Aorta (tissue), 5 donors: Measurements from ENCODE around the gene SLC29A2. TPM values are rescaled to one million over a fixed set of nuclear protein-coding genes. Genes with fewer than 3 reads are reported as not detected.
"Not testable (repeated sequence)": the region's sequence is repeated elsewhere in the genome, so short reads cannot be mapped to it uniquely, and the experiment has no call there.

Experiments used
- ATAC-seq: fragments of 200-7000 bp; cut with Tn5 transposase; one replicate; pipeline ENCODE4 v1.9.1; 2022; ENCODE audit warnings: moderate library complexity; ENCODE audit not compliant: low FRiP score
- DNase-seq, 2 donors: peaks; one replicate each; pipeline ENCODE4 v3.0.0-alpha.2; 2020
- H3K27ac ChIP-seq, 2 donors: one replicate each; pipeline ENCODE4 v1.5.1; 2013; ENCODE audit warnings: low read length in 2 of 2, mild to moderate bottlenecking in 2 of 2, moderate library complexity in 2 of 2, control low read depth in 1 of 2, inconsistent platforms in 1 of 2, low read depth in 1 of 2
- H3K27me3 ChIP-seq, 2 donors: one replicate each; pipeline ENCODE4 v1.6.1; 2013; ENCODE audit warnings: control low read depth in 1 of 2, low read length in 1 of 2, mild to moderate bottlenecking in 1 of 2, moderate library complexity in 1 of 2; ENCODE audit not compliant: insufficient read depth in 2 of 2, control insufficient read depth in 1 of 2
- H3K36me3 ChIP-seq, 2 donors: one replicate each; pipeline ENCODE4 v1.6.1; 2013; ENCODE audit warnings: control low read depth in 1 of 2, low read length in 1 of 2, mild to moderate bottlenecking in 1 of 2; ENCODE audit not compliant: insufficient read depth in 2 of 2, control insufficient read depth in 1 of 2
- H3K4me1 ChIP-seq, 2 donors: one replicate each; pipeline ENCODE4 v1.6.1; 2013; ENCODE audit warnings: low read length in 2 of 2, control low read depth in 1 of 2, mild to moderate bottlenecking in 1 of 2, moderate library complexity in 1 of 2; ENCODE audit not compliant: insufficient read depth in 2 of 2, control insufficient read depth in 1 of 2
- H3K4me3 ChIP-seq, 2 donors: one replicate each; pipeline ENCODE4 v1.5.1; 2013; ENCODE audit warnings: low read length in 2 of 2, control low read depth in 1 of 2, mild to moderate bottlenecking in 1 of 2
- H3K9me3 ChIP-seq: one replicate; pipeline ENCODE4 v1.6.1; 2013; ENCODE audit warnings: mild to moderate bottlenecking, low read length; ENCODE audit not compliant: control insufficient read depth
- WGBS, 2 donors: extraction: QIAGEN DNeasy Blood & Tissue Kit; methylation state at CpG; one replicate each; pipeline ENCODE4 v1.1.7; 2013; 5-methylcytosine and 5-hydroxymethylcytosine counted together
- intact Hi-C, 2 donors: fragments of 100-400 bp; cut with DNase I; formaldehyde crosslinking; loops; one replicate each; pipeline versions ENCODE4 v1.14.2 to v1.15.0; 2022
- polyA plus RNA-seq, 2 donors: library from polyadenylated mRNA; stranded (reverse); fragments of 200-250 nt; gene quantifications; one replicate each; pipeline ENCODE4 v1.2.3, GENCODE V29; 2013
- total RNA-seq, 2 donors: library from RNA; stranded (reverse); fragmentation: NEBNext Ultra II Directional; extraction: Animal tissue kit (Norgen Biotek cat#: 25700); gene quantifications; one replicate each; pipeline ENCODE4 v1.2.1, GENCODE V29; 2021
- donor health status: healthy with polysubstance abuse.
- donor health status: Bipolar disorder and iron deficiency.
- donor health status: DM: no; HTN: no; CAD: no.
- donor health status: DM: no; HTN: no; CAD: no.
- donor health status: DM: yes; HTN: yes; CAD: no.

SLC29A2 gene
- total and polyA plus RNA-seq, 4 donors, result 0.38 to 3.9 (median 2.6) TPM

DNA sequence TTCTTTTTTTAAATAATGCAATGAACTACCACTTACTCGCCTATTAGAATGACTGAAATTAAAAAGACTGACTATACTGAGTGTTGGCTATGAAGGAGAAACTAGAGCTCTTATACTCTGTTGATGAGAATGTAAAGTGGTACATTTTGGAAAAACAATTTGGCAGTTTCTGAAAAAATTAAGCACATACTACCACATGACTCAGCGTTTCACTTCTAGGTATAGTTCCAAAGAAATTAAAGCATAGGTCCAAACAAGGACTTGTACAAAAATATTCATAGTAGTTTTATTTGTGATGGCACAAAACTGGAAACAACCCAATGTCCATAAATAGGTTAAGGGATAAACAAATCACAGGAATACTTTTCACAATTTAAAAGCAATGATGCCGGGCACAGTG is 22.4 kb upstream of the SLC29A2 start:
- no peaks in the 10 kb centered on the region for H3K9me3 ChIP-seq
- DNase-seq (no peak), ATAC-seq (no peak)
- no peaks in the 10 kb centered on the region for H3K36me3 ChIP-seq
- no peaks in the 10 kb centered on the region for H3K4me1 ChIP-seq
- WGBS, 2 donors, result 42 to 54% methylated on average over 3 of the region's 3 CpGs
- intact Hi-C loops, result no loop called here
- no peak overlapping the region for H3K4me3 ChIP-seq
- no peak overlapping the region for H3K27ac ChIP-seq
- H3K27me3 ChIP-seq, result peaks cover 0 to 1% of the 10 kb centered on the region in 2 donors

DNA sequence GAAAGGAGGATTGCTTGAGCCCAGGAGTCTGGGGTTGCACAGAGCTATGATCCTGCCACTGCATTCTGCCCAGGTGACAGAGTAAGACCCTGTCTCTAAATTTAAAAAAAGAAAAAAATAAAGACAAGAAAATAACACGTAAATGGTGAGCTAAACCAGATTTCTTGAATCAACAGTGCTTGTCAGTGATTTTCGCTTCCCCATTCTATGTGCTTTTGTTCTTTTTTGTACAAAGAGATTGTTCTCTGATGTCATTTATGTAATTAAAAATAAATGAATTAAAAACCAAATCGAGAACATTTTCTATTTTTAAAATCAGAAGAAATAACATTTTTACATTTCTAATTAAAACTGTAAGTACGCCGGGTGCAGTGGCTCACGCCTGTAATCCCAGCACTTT is 19.8 kb upstream of the SLC29A2 start:
- 68 to 78% methylated on average over 6 of the region's 6 CpGs for WGBS, 2 donors

DNA sequence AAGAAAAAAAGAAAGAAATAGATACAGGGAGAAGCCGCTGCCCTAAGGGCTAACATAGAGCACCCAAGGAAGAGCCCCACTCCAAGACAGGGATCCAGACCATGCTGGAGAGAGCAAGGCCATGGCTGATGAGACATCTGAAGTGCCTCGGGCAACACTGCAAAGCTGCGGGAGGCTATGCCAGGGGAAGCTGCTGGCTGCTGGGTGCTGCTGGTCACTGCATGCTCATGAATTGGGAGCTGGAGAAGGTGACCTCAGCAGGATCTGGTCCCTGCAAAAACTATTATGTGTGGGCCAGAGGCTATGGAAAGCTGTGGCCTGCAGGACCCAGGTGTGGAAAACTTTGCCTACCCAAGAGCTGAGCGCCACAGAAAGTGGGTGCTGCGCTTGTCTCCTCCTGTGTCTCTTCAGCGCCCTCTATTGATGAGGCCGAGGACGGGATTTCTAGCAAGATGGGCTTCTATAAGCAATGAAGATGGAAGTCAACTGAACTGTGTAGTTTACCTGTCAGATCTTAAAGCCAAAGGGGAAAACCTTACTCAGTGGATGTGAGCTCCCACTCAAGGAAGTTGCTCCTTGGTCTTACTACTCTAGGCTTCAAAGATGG is 17.3 kb upstream of the SLC29A2 start:
- ATAC-seq, result no peak
- peak in 1 of 2 donors; percentile 72 for DNase-seq
- no peaks in the 10 kb centered on the region for H3K4me1 ChIP-seq
- H3K9me3 ChIP-seq, result no peaks in the 10 kb centered on the region
- intact Hi-C loops, result loop anchor here in 1 of 2 donors (1.0 kb wide), 1 partner anchor 75 kb away; no protein-coding TSS in a partner anchor
- no peak overlapping the region for H3K4me3 ChIP-seq
- H3K36me3 ChIP-seq, result no peaks in the 10 kb centered on the region
- no peak overlapping the region for H3K27ac ChIP-seq
- no peaks in the 10 kb centered on the region for H3K27me3 ChIP-seq
- 29 to 33% methylated on average over 8 of the region's 8 CpGs for WGBS, 2 donors

More for the DNA sequence above, 19.8 kb upstream of the SLC29A2 start:
- intact Hi-C loops, result no loop called here
- Histone ChIP-seq H3K36me3 (no peaks in the 10 kb centered on the region), H3K4me3 (no peak overlapping the region), H3K4me1 (no peaks in the 10 kb centered on the region), H3K27ac (no peak overlapping the region), H3K9me3 (no peaks in the 10 kb centered on the region), H3K27me3 (no peaks in the 10 kb centered on the region)
- ATAC-seq (no peak), DNase-seq (no peak)

DNA sequence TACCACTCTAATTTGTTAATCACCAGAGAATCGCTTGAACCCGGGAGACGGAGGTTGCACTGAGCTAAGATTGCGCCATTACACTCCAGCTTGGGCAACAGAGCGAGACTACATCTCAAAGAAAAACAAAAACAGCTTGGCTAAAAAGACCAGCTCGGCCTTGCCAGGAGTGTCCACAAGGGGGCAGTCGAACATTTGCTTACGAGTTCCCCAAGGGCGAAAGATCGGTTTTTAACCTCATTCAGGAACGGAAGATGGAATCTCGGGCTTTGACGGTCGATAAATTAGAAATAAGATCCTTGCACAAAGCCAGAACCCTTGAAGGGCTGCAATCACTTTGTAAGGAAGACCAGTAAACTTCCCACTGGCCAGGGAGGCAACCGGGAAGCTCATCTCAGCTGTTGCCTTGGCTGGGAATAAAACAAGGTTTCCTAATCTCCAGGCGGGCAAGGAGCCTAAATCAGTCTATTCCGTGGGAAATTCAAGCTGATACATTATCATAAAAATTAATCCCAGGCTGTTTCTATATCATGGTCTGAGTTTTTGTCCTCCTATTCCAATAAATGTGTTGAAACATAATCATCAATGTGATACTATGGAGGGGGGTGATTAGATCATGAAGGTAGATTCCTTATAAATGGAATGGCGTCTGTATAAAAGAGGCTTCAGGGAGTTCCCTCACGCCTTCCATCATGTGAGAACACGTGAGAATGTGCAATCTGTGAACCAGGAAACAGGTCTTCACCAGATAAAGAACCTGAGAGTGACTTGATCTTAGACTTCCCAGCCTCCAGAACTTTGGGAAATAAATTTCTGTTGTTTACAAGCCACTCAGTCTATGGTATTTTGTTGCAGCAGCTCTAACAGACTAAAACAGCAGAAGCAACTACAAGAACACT is 14.9 kb upstream of the SLC29A2 start:
- Histone ChIP-seq H3K9me3 (no peaks in the 10 kb centered on the region), H3K36me3 (no peaks in the 10 kb centered on the region), H3K27ac (no peak overlapping the region), H3K27me3 (no peaks in the 10 kb centered on the region), H3K4me1 (no peaks in the 10 kb centered on the region), H3K4me3 (peak overlapping the region in 1 of 2 donors; percentile 36)
- peak; percentile 89 to 95 for DNase-seq
- ATAC-seq, result peak; percentile 78
- WGBS, 2 donors, result 7 to 8% methylated on average over 20 of the region's 20 CpGs
- intact Hi-C loops, result no loop called here

GRCh38 chr11:66384316-66384715 is 12.8 kb upstream of the SLC29A2 start:
- H3K27ac ChIP-seq, intact Hi-C loops, H3K4me1 ChIP-seq, H3K27me3 ChIP-seq, DNase-seq, H3K9me3 ChIP-seq, H3K4me3 ChIP-seq, ATAC-seq, H3K36me3 ChIP-seq: not testable (repeated sequence)
- 84% methylated on average over 13 of the region's 13 CpGs for WGBS, 2 donors

DNA sequence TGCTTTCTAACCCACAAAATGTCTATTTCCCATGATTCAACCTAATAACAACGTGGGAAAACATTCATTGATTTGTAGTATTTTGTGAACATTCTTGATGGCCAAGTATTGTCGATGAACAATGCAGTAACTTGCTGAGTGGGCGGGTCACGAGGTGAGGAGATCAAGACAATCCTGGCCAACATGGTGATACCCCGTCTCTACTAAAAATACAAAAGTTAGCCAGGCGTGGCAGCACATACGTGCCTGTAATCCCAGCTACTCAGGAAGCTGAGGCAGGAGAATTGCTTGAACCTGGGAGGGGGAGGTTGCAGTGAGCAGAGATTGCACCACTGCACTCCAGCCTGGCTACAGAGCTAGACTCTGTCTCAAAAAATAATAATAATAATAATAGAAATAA is 8.7 kb upstream of the SLC29A2 start:
- 28 to 29% methylated on average over 7 of the region's 7 CpGs for WGBS, 2 donors

GRCh38 chr11:66373690-66374287 is 2.2 kb upstream of the SLC29A2 start:
- H3K4me1 ChIP-seq, ATAC-seq, H3K27me3 ChIP-seq, H3K27ac ChIP-seq, intact Hi-C loops, DNase-seq, H3K4me3 ChIP-seq, H3K36me3 ChIP-seq, H3K9me3 ChIP-seq: not testable (repeated sequence)
- WGBS, 2 donors, result 60 to 71% methylated on average over 9 of the region's 9 CpGs

More for the DNA sequence above, 8.7 kb upstream of the SLC29A2 start:
- H3K9me3 ChIP-seq, H3K4me3 ChIP-seq, H3K36me3 ChIP-seq, H3K4me1 ChIP-seq, ATAC-seq, DNase-seq, intact Hi-C loops, H3K27ac ChIP-seq, H3K27me3 ChIP-seq: not testable (repeated sequence)

GRCh38 chr11:66373265-66373664 is 1.7 kb upstream of the SLC29A2 start:
- Histone ChIP-seq H3K36me3 (no peaks in the 10 kb centered on the region), H3K9me3 (no peaks in the 10 kb centered on the region), H3K4me3 (no peak overlapping the region), H3K4me1 (no peaks in the 10 kb centered on the region), H3K27me3 (no peaks in the 10 kb centered on the region), H3K27ac (no peak overlapping the region)
- intact Hi-C loops, result no loop called here
- ATAC-seq (no peak), DNase-seq (no peak)
- WGBS, 2 donors, result 44 to 45% methylated on average over 5 of the region's 5 CpGs
